Ovary (tissue), 9 donors: ENCODE results near the gene DYNC1H1. TPM values are rescaled to one million over a fixed set of nuclear protein-coding genes. Genes with fewer than 3 reads are reported as not detected.

Experiments used
- DNase-seq, 5 donors: peaks; one replicate each; pipeline ENCODE4 v3.0.0-alpha.2; 2019 to 2020
- H3K27ac ChIP-seq, 2 donors: fragments of 200-600 bp; one replicate each; pipeline versions ENCODE4 v1.5.1 to v1.8.0; 2019 to 2022
- H3K27me3 ChIP-seq: fragments of 200-600 bp; one replicate; pipeline ENCODE4 v1.8.0; 2022
- H3K36me3 ChIP-seq: fragments of 200-600 bp; sonication (generic); one replicate; pipeline ENCODE4 v1.5.1; 2019
- H3K4me1 ChIP-seq: one replicate; pipeline ENCODE4 v1.8.1; 2013; ENCODE audit warnings: mild to moderate bottlenecking, moderate library complexity; ENCODE audit not compliant: insufficient read depth
- H3K4me3 ChIP-seq: fragments of 200-600 bp; sonication (generic); one replicate; pipeline ENCODE4 v1.5.1; 2017
- H3K9me3 ChIP-seq, 2 donors: fragments of 200-600 bp in 1 of 2; sonication (generic) in 1 of 2; one replicate each; pipeline versions ENCODE4 v1.5.1 to v1.8.1; 2013 to 2019; ENCODE audit warnings: mild to moderate bottlenecking in 1 of 2, moderate library complexity in 1 of 2
- EP300 ChIP-seq: sonication (generic); formaldehyde crosslinking; IDR thresholded peaks from one replicate; pipeline ENCODE4 v1.6.1; 2017; ENCODE audit warnings: antibody characterized with exemption
- POLR2A ChIP-seq: fragments of 450-650 bp; IDR thresholded peaks from one replicate; pipeline ENCODE4 v1.6.1; 2017; ENCODE audit warnings: antibody characterized with exemption, mild to moderate bottlenecking, moderate library complexity
- WGBS, 3 donors: extraction: QIAGEN DNeasy Blood & Tissue Kit in 1 of 3; methylation state at CpG; one replicate each; pipeline versions ENCODE4 v1.1.5 to v1.1.7; 2013 to 2017; 5-methylcytosine and 5-hydroxymethylcytosine counted together
- intact Hi-C, 4 donors: fragments of 100-400 bp; cut with DNase I; formaldehyde crosslinking; loops; one replicate each; pipeline versions ENCODE4 v1.11.0 to v1.15.1; 2022 to 2023
- polyA plus RNA-seq, 2 donors: library from polyadenylated mRNA; stranded (reverse); fragments of 200-250 nt in 1 of 2; fragments of 350-450 nt in 1 of 2; fragmentation: Illumina TruSeq in 1 of 2; extraction: RNeasy Lipid Tissue Mini Kit (QIAGEN cat#74804) in 1 of 2; gene quantifications; one replicate each; pipeline ENCODE4 v1.2.3, GENCODE V29; 2013 to 2014
- total RNA-seq, 7 donors: library from RNA; depleted of rRNA in 2 of 7; stranded (reverse); fragments of >200 nt in 2 of 7; fragmentation: NEBNext Ultra II Directional in 3 of 7; extraction: Animal tissue kit (Norgen Biotek cat#: 25700) in 3 of 7; gene quantifications; one replicate each; pipeline versions ENCODE4 v1.1.0 to v1.2.4, GENCODE V29; 2016 to 2023
- TF ChIP-seq, protein P1 (sequence below), 3 donors: fragments of 450-650 bp in 2 of 3; fragments of 200-600 bp in 1 of 3; IDR thresholded peaks; one replicate each; pipeline versions ENCODE4 v1.5.1 to v1.8.0; 2016 to 2022; ENCODE audit warnings: antibody characterized with exemption in 3 of 3, mild to moderate bottlenecking in 1 of 3
- donor health status: DM: no; HTN: no; CAD: no; lungs with moderate emphysema.
- donor health status: DM: no; HTN: no; CAD: no.
- donor health status: Bipolar disorder and iron deficiency.
- donor health status: DM: yes; HTN: yes; CAD: no.
- donor health status: DM: no; HTN: no; CAD: no.
- donor health status: DM: yes; HTN: yes; CAD: no.

The DYNC1H1 gene
- total and polyA plus RNA-seq, 9 donors, result 130 to 373 (median 246) TPM

DNA sequence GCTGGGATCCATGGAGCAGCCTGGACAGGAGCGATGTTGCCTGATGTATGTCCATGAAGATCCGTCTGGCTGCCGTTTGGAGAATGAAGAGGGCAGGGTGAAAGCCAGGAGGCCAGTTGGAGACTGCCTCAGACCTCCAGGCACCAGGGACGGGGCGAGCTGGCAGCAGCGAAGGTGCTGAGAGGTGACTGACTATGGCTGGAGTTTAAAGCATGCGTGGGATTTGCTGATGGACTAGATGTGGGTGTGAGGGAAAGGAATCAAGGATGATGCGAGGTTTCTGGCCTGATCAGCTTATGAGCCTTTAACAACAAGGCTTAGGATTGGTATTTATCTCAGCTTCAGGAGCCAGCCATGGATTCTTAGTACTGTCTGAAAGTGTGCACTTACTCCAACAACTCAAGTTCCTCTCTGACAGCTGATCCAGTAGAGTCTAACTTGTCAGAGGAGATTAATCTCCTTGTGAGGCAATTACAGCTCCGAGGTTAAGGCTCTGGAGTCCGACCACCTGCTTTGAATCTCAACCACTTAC is 49.4 kb downstream of the DYNC1H1 start:
- no peaks in the 10 kb centered on the region for H3K27me3 ChIP-seq
- TF ChIP-seq, protein P1, sequence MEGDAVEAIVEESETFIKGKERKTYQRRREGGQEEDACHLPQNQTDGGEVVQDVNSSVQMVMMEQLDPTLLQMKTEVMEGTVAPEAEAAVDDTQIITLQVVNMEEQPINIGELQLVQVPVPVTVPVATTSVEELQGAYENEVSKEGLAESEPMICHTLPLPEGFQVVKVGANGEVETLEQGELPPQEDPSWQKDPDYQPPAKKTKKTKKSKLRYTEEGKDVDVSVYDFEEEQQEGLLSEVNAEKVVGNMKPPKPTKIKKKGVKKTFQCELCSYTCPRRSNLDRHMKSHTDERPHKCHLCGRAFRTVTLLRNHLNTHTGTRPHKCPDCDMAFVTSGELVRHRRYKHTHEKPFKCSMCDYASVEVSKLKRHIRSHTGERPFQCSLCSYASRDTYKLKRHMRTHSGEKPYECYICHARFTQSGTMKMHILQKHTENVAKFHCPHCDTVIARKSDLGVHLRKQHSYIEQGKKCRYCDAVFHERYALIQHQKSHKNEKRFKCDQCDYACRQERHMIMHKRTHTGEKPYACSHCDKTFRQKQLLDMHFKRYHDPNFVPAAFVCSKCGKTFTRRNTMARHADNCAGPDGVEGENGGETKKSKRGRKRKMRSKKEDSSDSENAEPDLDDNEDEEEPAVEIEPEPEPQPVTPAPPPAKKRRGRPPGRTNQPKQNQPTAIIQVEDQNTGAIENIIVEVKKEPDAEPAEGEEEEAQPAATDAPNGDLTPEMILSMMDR (IDR thresholded peaks at IDR 0.05), result no peak
- TF ChIP-seq POLR2A, result no peak
- no peaks in the 10 kb centered on the region for H3K4me1 ChIP-seq
- H3K4me3 ChIP-seq, result no peak overlapping the region
- H3K36me3 ChIP-seq, result peaks cover 3% of the 10 kb centered on the region
- intact Hi-C loops, result no loop called here
- no peaks in the 10 kb centered on the region for H3K9me3 ChIP-seq
- no peak overlapping the region for H3K27ac ChIP-seq
- WGBS, 3 donors, result 82 to 88% (median 82%) methylated on average over 10 of the region's 10 CpGs
- no peak for DNase-seq

DNA sequence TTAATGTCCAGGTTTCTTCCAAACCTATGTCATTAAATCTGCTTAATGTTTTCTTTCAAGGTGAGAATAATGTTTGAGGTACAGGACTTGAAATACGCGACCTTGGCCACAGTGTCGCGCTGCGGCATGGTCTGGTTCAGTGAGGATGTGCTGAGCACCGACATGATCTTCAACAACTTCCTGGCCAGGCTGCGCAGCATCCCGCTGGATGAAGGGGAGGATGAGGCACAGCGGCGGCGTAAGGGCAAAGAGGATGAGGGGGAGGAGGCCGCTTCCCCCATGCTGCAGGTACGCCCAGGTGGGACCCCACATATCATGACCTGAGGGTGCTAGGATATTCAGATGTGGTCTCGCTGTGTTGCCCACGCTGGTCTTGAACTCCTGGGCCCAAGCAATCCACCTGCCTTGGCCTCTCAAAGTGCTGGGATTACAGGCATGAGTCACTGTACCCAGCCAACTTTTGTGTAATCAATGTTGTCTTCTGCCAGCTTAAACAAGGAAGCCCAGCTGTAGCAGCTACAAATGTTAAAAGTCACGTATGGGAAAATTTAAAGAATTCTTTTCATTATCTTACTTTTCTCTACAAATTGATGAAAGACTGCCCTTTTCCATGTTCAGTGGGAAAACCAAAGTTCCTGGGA is 50.8 kb downstream of the DYNC1H1 start:
- Histone ChIP-seq H3K4me3 (no peak overlapping the region), H3K4me1 (no peaks in the 10 kb centered on the region), H3K36me3 (peaks cover 3% of the 10 kb centered on the region), H3K9me3 (no peaks in the 10 kb centered on the region), H3K27me3 (no peaks in the 10 kb centered on the region), H3K27ac (no peak overlapping the region)
- TF ChIP-seq POLR2A (no peak), EP300 (no peak)
- TF ChIP-seq, protein P1 (IDR thresholded peaks at IDR 0.05), result no peak
- WGBS, 3 donors, result 92 to 93% (median 93%) methylated on average over 16 of the region's 16 CpGs
- intact Hi-C loops, result no loop called here
- DNase-seq, result no peak

DNA sequence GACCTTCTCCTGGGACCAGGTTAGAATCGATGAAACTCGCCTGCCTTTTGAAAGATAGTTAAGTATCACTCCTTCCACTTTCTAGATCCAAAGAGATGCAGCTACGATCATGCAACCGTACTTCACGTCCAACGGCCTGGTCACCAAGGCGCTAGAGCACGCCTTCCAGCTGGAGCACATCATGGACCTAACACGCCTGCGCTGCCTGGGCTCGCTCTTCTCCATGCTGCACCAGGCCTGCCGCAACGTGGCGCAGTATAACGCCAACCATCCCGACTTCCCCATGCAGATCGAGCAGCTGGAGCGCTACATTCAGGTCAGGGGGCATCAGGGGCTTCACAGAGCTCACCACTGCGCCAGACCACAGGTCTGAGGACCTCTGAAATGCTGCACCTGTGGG is 51.4 kb downstream of the DYNC1H1 start:
- no peak overlapping the region for H3K27ac ChIP-seq
- H3K4me1 ChIP-seq, result no peaks in the 10 kb centered on the region
- no peaks in the 10 kb centered on the region for H3K27me3 ChIP-seq
- no peak overlapping the region for H3K4me3 ChIP-seq
- H3K36me3 ChIP-seq, result peaks cover 3% of the 10 kb centered on the region
- H3K9me3 ChIP-seq, result no peaks in the 10 kb centered on the region
- TF ChIP-seq, protein P1 (IDR thresholded peaks at IDR 0.05), result no peak
- TF ChIP-seq EP300 (no peak), POLR2A (no peak)
- DNase-seq, result no peak
- intact Hi-C loops, result no loop called here
- 92 to 94% (median 93%) methylated on average over 19 of the region's 19 CpGs for WGBS, 3 donors

DNA sequence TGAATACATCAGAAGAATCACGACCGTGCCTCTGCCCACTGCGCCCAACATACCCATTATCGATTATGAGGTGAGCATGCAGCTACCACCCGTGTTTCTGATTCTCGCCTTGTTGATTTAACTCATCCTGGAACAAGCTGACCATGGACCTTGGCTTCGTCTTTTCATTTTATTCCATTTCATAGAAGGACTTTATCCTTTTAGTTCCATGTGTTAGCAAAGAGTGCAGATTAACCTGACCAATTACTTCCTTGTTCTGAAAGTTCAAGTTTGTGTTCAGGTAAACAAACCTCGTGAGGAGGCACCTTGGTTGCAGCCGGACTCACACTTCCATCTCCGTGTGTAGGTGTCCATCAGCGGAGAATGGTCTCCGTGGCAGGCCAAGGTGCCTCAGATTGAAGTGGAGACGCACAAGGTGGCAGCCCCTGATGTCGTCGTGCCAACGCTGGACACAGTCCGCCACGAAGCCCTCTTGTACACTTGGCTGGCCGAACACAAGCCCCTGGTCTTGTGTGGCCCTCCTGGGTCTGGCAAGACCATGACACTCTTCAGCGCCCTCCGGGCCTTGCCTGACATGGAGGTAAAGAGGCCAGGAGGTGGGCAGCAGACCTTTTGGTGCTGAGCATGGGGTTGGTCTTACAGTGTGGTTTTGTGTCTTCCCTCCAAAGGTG is 52.2 kb downstream of the DYNC1H1 start:
- Histone ChIP-seq H3K27me3 (no peaks in the 10 kb centered on the region), H3K4me3 (no peak overlapping the region), H3K4me1 (no peaks in the 10 kb centered on the region), H3K9me3 (no peaks in the 10 kb centered on the region), H3K27ac (no peak overlapping the region), H3K36me3 (peaks cover 3% of the 10 kb centered on the region)
- no peak for DNase-seq
- TF ChIP-seq, protein P1 (IDR thresholded peaks at IDR 0.05), result no peak
- TF ChIP-seq EP300 (no peak), POLR2A (no peak)
- intact Hi-C loops, result no loop called here
- 92 to 93% (median 92%) methylated on average over 21 of the region's 21 CpGs for WGBS, 3 donors
